ENCODE data around the gene BORCS5. TPM values are rescaled to one million over a fixed set of nuclear protein-coding genes. Genes with fewer than 3 reads are reported as not detected.

BORCS5 gene
- total RNA-seq, 1 donor from 2014 or later, result 7.4 TPM

- intact Hi-C loops (cut with DNase I), result no loop called here
- DNase-seq (ENCODE audit: missing footprints) (no peak), ATAC-seq (no peak)
These were observed 89.9 kb downstream of the BORCS5 start for GRCh38 chr12:12446786-12447185.

- no peak for ATAC-seq
- intact Hi-C loops (cut with DNase I), result no loop called here
- DNase-seq (ENCODE audit: missing footprints), result no peak
These were observed 90.4 kb downstream of the BORCS5 start for GRCh38 chr12:12447236-12447635.

- intact Hi-C loops (cut with DNase I), result no loop called here
- no peak for ATAC-seq
These were observed 91.0 kb downstream of the BORCS5 start for GRCh38 chr12:12447837-12448236.

GRCh38 chr12:12449533-12450025 lies 92.7 kb downstream of the BORCS5 start:
- DNase-seq (ENCODE audit: missing footprints), result no peak

More at GRCh38 chr12:12447837-12448236, 91.0 kb downstream of the BORCS5 start:
- DNase-seq (ENCODE audit: missing footprints), result no peak

GRCh38 chr12:12450043-12450471 lies 93.2 kb downstream of the BORCS5 start:
- intact Hi-C loops (cut with DNase I), result no loop called here
- DNase-seq (ENCODE audit: missing footprints) (no peak), ATAC-seq (no peak)

More at GRCh38 chr12:12449533-12450025, 92.7 kb downstream of the BORCS5 start:
- intact Hi-C loops (cut with DNase I), result no loop called here
- no peak for ATAC-seq

GRCh38 chr12:12451098-12451497 lies 94.2 kb downstream of the BORCS5 start:
- intact Hi-C loops (cut with DNase I), result no loop called here
- no peak for ATAC-seq

GRCh38 chr12:12452326-12452902 lies 95.5 kb downstream of the BORCS5 start:
- no peak for DNase-seq (ENCODE audit: missing footprints)
- intact Hi-C loops (cut with DNase I), result no loop called here
- no peak for ATAC-seq

More at GRCh38 chr12:12451098-12451497, 94.2 kb downstream of the BORCS5 start:
- DNase-seq (ENCODE audit: missing footprints), result no peak

- intact Hi-C loops (cut with DNase I), result no loop called here
These were observed 96.8 kb downstream of the BORCS5 start for GRCh38 chr12:12453635-12454034.

GRCh38 chr12:12454315-12454714 lies 97.4 kb downstream of the BORCS5 start:
- intact Hi-C loops (cut with DNase I), result no loop called here
- no peak for DNase-seq (ENCODE audit: missing footprints)

More at GRCh38 chr12:12453635-12454034, 96.8 kb downstream of the BORCS5 start:
- ATAC-seq (no peak), DNase-seq (ENCODE audit: missing footprints) (no peak)

GRCh38 chr12:12456637-12457036 lies 99.8 kb downstream of the BORCS5 start:
- intact Hi-C loops (cut with DNase I), result no loop called here
- ATAC-seq (no peak), DNase-seq (ENCODE audit: missing footprints) (no peak)

More at GRCh38 chr12:12454315-12454714, 97.4 kb downstream of the BORCS5 start:
- no peak for ATAC-seq

GRCh38 chr12:12460935-12461922 lies 104.4 kb downstream of the BORCS5 start:
- intact Hi-C loops (cut with DNase I), result no loop called here
- ATAC-seq, result no peak
- DNase-seq (ENCODE audit: missing footprints), result no peak

- no peak for ATAC-seq
These were observed 105.0 kb downstream of the BORCS5 start for GRCh38 chr12:12461923-12462315.

GRCh38 chr12:12465522-12465921 lies 108.6 kb downstream of the BORCS5 start:
- intact Hi-C loops (cut with DNase I), result no loop called here
- DNase-seq (ENCODE audit: missing footprints) (no peak), ATAC-seq (no peak)

More at GRCh38 chr12:12461923-12462315, 105.0 kb downstream of the BORCS5 start:
- no peak for DNase-seq (ENCODE audit: missing footprints)
- intact Hi-C loops (cut with DNase I), result no loop called here

- no peak for ATAC-seq
- intact Hi-C loops (cut with DNase I), result no loop called here
These were observed 109.3 kb downstream of the BORCS5 start for GRCh38 chr12:12466157-12466556.

GRCh38 chr12:12467264-12467663 lies 110.4 kb downstream of the BORCS5 start:
- ATAC-seq, result no peak
- intact Hi-C loops (cut with DNase I), result no loop called here

More at GRCh38 chr12:12466157-12466556, 109.3 kb downstream of the BORCS5 start:
- no peak for DNase-seq (ENCODE audit: missing footprints)

GRCh38 chr12:12467688-12468261 lies 110.9 kb downstream of the BORCS5 start:
- intact Hi-C loops (cut with DNase I), result no loop called here
- ATAC-seq (no peak), DNase-seq (ENCODE audit: missing footprints) (no peak)

More at GRCh38 chr12:12467264-12467663, 110.4 kb downstream of the BORCS5 start:
- no peak for DNase-seq (ENCODE audit: missing footprints)

GRCh38 chr12:12468575-12468974 lies 111.7 kb downstream of the BORCS5 start:
- ATAC-seq, result no peak
- intact Hi-C loops (cut with DNase I), result no loop called here
- DNase-seq (ENCODE audit: missing footprints), result no peak

GRCh38 chr12:12469386-12469785 lies 112.5 kb downstream of the BORCS5 start:
- intact Hi-C loops (cut with DNase I), result no loop called here
- ATAC-seq (no peak), DNase-seq (ENCODE audit: missing footprints) (no peak)

- DNase-seq (ENCODE audit: missing footprints), result no peak
- intact Hi-C loops (cut with DNase I), result no loop called here
- no peak for ATAC-seq
These were observed 114.0 kb downstream of the BORCS5 start for GRCh38 chr12:12470751-12471306.
